Gastrocnemius medialis (tissue), 4 donors: ENCODE results near the gene CALML4.

ENCODE experiments used
- CTCF ChIP-seq, 5 experiments: fragments of 450-650 bp in 3 of 5; fragments of 200-600 bp in 2 of 5; sonication (generic) in 2 of 5; IDR thresholded peaks in 4 of 5; conservative IDR thresholded peaks in 1 of 5; 1 replicate in 4 of 5; 2 replicates in 1 of 5; pipeline ENCODE4 v1.5.1; 2016 to 2019; ENCODE audit warnings: antibody characterized with exemption in 5 of 5, mild to moderate bottlenecking in 3 of 5, moderate library complexity in 3 of 5
- POLR2A ChIP-seq, 2 donors: fragments of 450-650 bp; IDR thresholded peaks; one replicate each; pipeline ENCODE4 v1.6.1; 2017; ENCODE audit warnings: antibody characterized with exemption in 2 of 2, mild to moderate bottlenecking in 2 of 2, moderate library complexity in 2 of 2

- TF ChIP-seq CTCF (IDR thresholded peaks at IDR 0.05 in 4 of 5, conservative IDR thresholded peaks at IDR 0.05 in 1 of 5) (peak; percentile 57 to 78 (median 68)), POLR2A (IDR thresholded peaks at IDR 0.05) (no peak)
These were observed 50.1 kb downstream of the CALML4 start for GRCh38 chr15:68154923-68155559.
